ENCODE results near the gene RPL5.

The RPL5 gene

GRCh38 chr1:92791487-92792066 lies 40.3 kb upstream of the RPL5 start:
- TF ChIP-seq CTCF (IDR thresholded peaks at IDR 0.05; ENCODE audit: low read depth, low read length) = no peak
- no peak overlapping the region for H3K4me3 ChIP-seq (ENCODE audit: low read depth, low read length)

- TF ChIP-seq CTCF (IDR thresholded peaks at IDR 0.05; ENCODE audit: low read depth, low read length) = no peak
- H3K4me3 ChIP-seq (ENCODE audit: low read depth, low read length) = no peak overlapping the region
These were observed 39.5 kb upstream of the RPL5 start for GRCh38 chr1:92792340-92792782.

- no peak overlapping the region for H3K4me3 ChIP-seq (ENCODE audit: low read depth, low read length)
- TF ChIP-seq CTCF (IDR thresholded peaks at IDR 0.05; ENCODE audit: low read depth, low read length) = no peak
These were observed 36.7 kb upstream of the RPL5 start for GRCh38 chr1:92795166-92795565.

- H3K4me3 ChIP-seq (ENCODE audit: low read depth, low read length) = no peak overlapping the region
- no peak for TF ChIP-seq CTCF (IDR thresholded peaks at IDR 0.05; ENCODE audit: low read depth, low read length)
These were observed 34.5 kb upstream of the RPL5 start for GRCh38 chr1:92797297-92797696.

- no peak for TF ChIP-seq CTCF (IDR thresholded peaks at IDR 0.05; ENCODE audit: low read depth, low read length)
- no peak overlapping the region for H3K4me3 ChIP-seq (ENCODE audit: low read depth, low read length)
These were observed 33.9 kb upstream of the RPL5 start for GRCh38 chr1:92797961-92798360.

GRCh38 chr1:92803140-92803887 lies 28.5 kb upstream of the RPL5 start:
- no peak overlapping the region for H3K4me3 ChIP-seq (ENCODE audit: low read depth, low read length)
- TF ChIP-seq CTCF (IDR thresholded peaks at IDR 0.05; ENCODE audit: low read depth, low read length) = no peak

GRCh38 chr1:92804721-92805201 lies 27.1 kb upstream of the RPL5 start:
- TF ChIP-seq CTCF (IDR thresholded peaks at IDR 0.05; ENCODE audit: low read depth, low read length) = no peak
- H3K4me3 ChIP-seq (ENCODE audit: low read depth, low read length) = no peak overlapping the region
